Suprapubic skin (tissue), 4 donors: ENCODE data around the gene EHBP1L1.

Experiments used
- EP300 ChIP-seq: sonication (generic); formaldehyde crosslinking; IDR thresholded peaks from one replicate; pipeline ENCODE4 v1.6.1; 2017; ENCODE audit warnings: antibody characterized with exemption
- POLR2A ChIP-seq, 2 donors: fragments of 450-650 bp; IDR thresholded peaks; one replicate each; pipeline ENCODE4 v1.6.1; 2017; ENCODE audit warnings: antibody characterized with exemption in 2 of 2, mild to moderate bottlenecking in 2 of 2, moderate library complexity in 2 of 2
- POLR2AphosphoS5 ChIP-seq, 3 donors: sonication (generic); formaldehyde crosslinking; IDR thresholded peaks; one replicate each; pipeline ENCODE4 v1.6.1; 2017; ENCODE audit warnings: antibody characterized with exemption in 3 of 3
- TF ChIP-seq, protein P1 (sequence below), 2 donors: fragments of 200-600 bp in 1 of 2; fragments of 450-650 bp in 1 of 2; sonication (generic) in 1 of 2; IDR thresholded peaks; one replicate each; pipeline ENCODE4 v1.5.1; 2016 to 2019; ENCODE audit warnings: antibody characterized with exemption in 2 of 2, mild to moderate bottlenecking in 1 of 2, moderate library complexity in 1 of 2

DNA sequence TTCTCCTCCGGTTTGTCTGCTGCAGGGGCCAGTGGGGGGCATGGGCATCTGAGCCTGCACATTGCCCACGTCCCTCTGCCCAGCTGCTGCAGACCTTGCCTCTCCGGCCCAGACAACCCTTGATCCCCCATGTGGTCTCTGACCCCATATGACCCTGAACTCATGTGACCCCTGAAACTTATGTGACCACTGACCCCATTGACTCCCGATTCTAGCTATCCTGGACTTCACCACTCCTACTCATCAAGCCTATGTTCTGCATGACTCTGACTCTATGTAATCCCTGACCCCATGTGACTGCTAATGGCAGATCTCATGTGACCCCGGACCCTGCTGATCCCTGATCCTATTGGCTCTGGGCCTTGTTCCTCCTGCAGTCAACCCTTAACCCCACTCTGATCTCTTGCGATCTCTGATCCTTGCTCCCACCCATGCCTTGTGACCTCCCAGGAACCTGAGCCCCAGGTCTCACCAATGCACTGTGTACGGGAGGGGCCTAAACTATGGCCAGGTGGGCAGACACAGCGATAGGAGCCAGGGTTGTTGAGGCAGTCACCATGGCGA lies 23.4 kb upstream of the EHBP1L1 start:
- no peak for TF ChIP-seq POLR2AphosphoS5 (IDR thresholded peaks at IDR 0.05)
- TF ChIP-seq, protein P1, sequence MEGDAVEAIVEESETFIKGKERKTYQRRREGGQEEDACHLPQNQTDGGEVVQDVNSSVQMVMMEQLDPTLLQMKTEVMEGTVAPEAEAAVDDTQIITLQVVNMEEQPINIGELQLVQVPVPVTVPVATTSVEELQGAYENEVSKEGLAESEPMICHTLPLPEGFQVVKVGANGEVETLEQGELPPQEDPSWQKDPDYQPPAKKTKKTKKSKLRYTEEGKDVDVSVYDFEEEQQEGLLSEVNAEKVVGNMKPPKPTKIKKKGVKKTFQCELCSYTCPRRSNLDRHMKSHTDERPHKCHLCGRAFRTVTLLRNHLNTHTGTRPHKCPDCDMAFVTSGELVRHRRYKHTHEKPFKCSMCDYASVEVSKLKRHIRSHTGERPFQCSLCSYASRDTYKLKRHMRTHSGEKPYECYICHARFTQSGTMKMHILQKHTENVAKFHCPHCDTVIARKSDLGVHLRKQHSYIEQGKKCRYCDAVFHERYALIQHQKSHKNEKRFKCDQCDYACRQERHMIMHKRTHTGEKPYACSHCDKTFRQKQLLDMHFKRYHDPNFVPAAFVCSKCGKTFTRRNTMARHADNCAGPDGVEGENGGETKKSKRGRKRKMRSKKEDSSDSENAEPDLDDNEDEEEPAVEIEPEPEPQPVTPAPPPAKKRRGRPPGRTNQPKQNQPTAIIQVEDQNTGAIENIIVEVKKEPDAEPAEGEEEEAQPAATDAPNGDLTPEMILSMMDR (IDR thresholded peaks at IDR 0.05), result no peak
- no peak for TF ChIP-seq EP300
- no peak for TF ChIP-seq POLR2A (IDR thresholded peaks at IDR 0.05)
